ENCODE measurements around the gene POU5F1.

- TF ChIP-seq CTCF (conservative IDR thresholded peaks at IDR 0.05; ENCODE audit: low read length) (no peak), EZH2phosphoT487 (IDR thresholded peaks at IDR 0.05; ENCODE audit: borderline replicate concordance, low read depth, low read length) (no peak)
Measured at GRCh38 chr6:31132806-31133205, 37.7 kb downstream of the POU5F1 start.

All from OCI-LY7 (cell line).